Measurements from ENCODE around the gene SHROOM2. TPM values are rescaled to one million over a fixed set of nuclear protein-coding genes. Genes with fewer than 3 reads are reported as not detected.

SHROOM2 gene
- total RNA-seq, 1 experiment from 2014 or later, result 5.3 TPM

DNA sequence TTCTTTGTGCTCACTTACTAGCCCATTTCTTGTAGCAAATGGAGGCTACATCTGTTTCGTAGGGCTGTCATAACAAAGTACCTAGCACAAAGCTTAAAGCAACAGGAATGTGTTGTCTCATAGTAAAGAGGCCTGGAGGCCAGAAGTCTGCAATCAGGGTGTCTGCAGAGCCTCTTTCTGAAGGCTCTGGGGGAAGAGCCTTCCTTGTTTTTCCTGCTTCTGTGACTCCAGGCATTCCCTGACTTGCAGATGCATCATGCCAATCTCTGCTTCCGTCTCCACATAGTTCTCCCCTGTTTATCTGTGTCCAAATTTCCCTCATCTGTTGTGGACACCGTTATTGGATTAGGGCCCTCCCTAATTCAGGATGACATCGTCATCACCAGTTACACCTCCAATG, 67.1 kb downstream of the SHROOM2 start (continued):
- TF ChIP-seq EGR1 (IDR thresholded peaks at IDR 0.05; ENCODE audit: low read depth) (no peak), FOSL1 (IDR thresholded peaks at IDR 0.05; ENCODE audit: low read depth) (no peak), ZNF274 (IDR thresholded peaks at IDR 0.05; ENCODE audit: low read depth, low read length) (no peak), SRF (IDR thresholded peaks at IDR 0.05; ENCODE audit: low read depth) (no peak), SP1 (IDR thresholded peaks at IDR 0.05; ENCODE audit: low read depth) (no peak), EZH2phosphoT487 (IDR thresholded peaks at IDR 0.05; ENCODE audit: borderline replicate concordance) (no peak)
- TF ChIP-seq, protein P1, sequence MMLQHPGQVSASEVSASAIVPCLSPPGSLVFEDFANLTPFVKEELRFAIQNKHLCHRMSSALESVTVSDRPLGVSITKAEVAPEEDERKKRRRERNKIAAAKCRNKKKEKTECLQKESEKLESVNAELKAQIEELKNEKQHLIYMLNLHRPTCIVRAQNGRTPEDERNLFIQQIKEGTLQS (IDR thresholded peaks at IDR 0.05), result no peak
- TF ChIP-seq, protein P2, sequence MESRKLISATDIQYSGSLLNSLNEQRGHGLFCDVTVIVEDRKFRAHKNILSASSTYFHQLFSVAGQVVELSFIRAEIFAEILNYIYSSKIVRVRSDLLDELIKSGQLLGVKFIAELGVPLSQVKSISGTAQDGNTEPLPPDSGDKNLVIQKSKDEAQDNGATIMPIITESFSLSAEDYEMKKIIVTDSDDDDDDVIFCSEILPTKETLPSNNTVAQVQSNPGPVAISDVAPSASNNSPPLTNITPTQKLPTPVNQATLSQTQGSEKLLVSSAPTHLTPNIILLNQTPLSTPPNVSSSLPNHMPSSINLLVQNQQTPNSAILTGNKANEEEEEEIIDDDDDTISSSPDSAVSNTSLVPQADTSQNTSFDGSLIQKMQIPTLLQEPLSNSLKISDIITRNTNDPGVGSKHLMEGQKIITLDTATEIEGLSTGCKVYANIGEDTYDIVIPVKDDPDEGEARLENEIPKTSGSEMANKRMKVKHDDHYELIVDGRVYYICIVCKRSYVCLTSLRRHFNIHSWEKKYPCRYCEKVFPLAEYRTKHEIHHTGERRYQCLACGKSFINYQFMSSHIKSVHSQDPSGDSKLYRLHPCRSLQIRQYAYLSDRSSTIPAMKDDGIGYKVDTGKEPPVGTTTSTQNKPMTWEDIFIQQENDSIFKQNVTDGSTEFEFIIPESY (IDR thresholded peaks at IDR 0.05; ENCODE audit: extremely low read depth, insufficient replicate concordance, low read length), result no peak

DNA sequence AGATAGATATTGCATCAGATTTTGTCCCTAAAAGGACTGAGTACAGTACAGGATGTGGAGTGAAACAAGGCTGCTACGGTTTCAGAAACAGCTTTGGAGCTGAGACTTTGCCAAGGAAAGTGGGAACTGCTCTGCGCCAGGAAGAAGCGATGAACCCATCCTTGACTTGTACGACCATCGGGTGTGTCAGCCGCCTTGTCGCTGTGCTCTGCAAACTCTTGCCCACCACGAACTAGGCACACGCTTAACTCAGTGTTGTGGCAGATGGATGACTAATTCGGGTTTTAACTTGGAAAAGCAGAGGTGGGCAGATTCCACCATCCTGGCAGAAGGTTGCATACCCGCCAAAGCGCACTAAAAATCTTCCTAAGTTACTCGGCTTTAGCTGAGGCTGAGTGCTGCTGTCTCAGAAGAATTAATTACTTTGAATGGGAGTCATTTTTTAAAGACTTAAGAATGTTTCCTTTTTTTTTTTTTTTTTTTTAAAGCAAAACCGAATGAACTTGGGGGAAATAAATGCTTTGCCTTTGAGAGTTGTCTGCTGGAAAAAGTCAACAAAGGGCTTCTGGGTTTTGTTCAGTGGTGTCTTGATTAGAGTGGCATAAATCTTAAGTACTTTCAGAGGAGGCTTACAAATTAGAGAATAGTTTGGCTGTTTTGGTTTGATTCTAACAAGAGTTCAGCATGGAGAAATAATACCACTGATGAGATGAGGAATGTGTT, 69.5 kb downstream of the SHROOM2 start:
- intact Hi-C loops (cut with micrococcal nuclease), result no loop called here
- Histone ChIP-seq H3K79me2 (ENCODE audit: insufficient read depth, low read length) (no peaks in the 10 kb centered on the region), H3K4me2 (ENCODE audit: low read length) (no peak overlapping the region), H3K9ac (ENCODE audit: low read length) (no peak overlapping the region), H2AFZ (ENCODE audit: low read depth, low read length, poor library complexity, severe bottlenecking) (no peak overlapping the region), H3K4me3 (replicated peaks in 1 of 2; ENCODE audit: low read depth in 1 of 2, low read length in 2 of 2) (no peak overlapping the region), H3K27ac (ENCODE audit: low read depth, low read length) (no peak overlapping the region), H4K20me1 (ENCODE audit: insufficient read depth) (no peaks in the 10 kb centered on the region), H3K27me3 (ENCODE audit: insufficient read depth, low read length) (no peaks in the 10 kb centered on the region), H3K9me3 (ENCODE audit: control insufficient read depth in 1 of 2, insufficient read depth in 1 of 2, low read depth in 1 of 2, low read length in 2 of 2) (no peaks in the 10 kb centered on the region), H3K4me1 (ENCODE audit: control insufficient read depth in 1 of 2, insufficient read depth in 2 of 2, low read length in 2 of 2) (no peaks in the 10 kb centered on the region; a peak in 1 of 4 replicates), H3K36me3 (ENCODE audit: control insufficient read depth in 1 of 2, insufficient read depth in 2 of 2, low read length in 2 of 2) (no peaks in the 10 kb centered on the region), H3K9me2 (ENCODE audit: insufficient read depth) (no peaks in the 10 kb centered on the region)
- BruUV-seq (replicated peaks), result no TSS peak
- CTCF ChIA-PET, result no interaction called here
- ATAC-seq (no peak), DNase-seq (ENCODE audit: low read depth, low spot score) (no peak)
- TF ChIP-seq YY1 (IDR thresholded peaks at IDR 0.05; ENCODE audit: extremely low read depth, insufficient replicate concordance, low read depth, low read length) (no peak), ELF1 (IDR thresholded peaks at IDR 0.05; ENCODE audit: borderline replicate concordance, low read depth) (no peak), SRF (IDR thresholded peaks at IDR 0.05; ENCODE audit: low read depth) (no peak), SP1 (IDR thresholded peaks at IDR 0.05; ENCODE audit: low read depth) (no peak), ZNF274 (IDR thresholded peaks at IDR 0.05; ENCODE audit: low read depth, low read length) (no peak), EGR1 (IDR thresholded peaks at IDR 0.05; ENCODE audit: low read depth) (no peak), POLR2A (IDR thresholded peaks at IDR 0.05; ENCODE audit: borderline replicate concordance, extremely low read depth, insufficient read depth, insufficient read length) (no peak), SIN3A (IDR thresholded peaks at IDR 0.05; ENCODE audit: low read depth) (no peak), EZH2 (IDR thresholded peaks at IDR 0.05) (no peak), EZH2phosphoT487 (IDR thresholded peaks at IDR 0.05; ENCODE audit: borderline replicate concordance) (no peak)
- TF ChIP-seq, protein P3, sequence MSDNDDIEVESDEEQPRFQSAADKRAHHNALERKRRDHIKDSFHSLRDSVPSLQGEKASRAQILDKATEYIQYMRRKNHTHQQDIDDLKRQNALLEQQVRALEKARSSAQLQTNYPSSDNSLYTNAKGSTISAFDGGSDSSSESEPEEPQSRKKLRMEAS (IDR thresholded peaks at IDR 0.05), result no peak
- TF ChIP-seq, protein P2 (IDR thresholded peaks at IDR 0.05; ENCODE audit: extremely low read depth, insufficient replicate concordance, low read length), result no peak
- TF ChIP-seq, protein P4, sequence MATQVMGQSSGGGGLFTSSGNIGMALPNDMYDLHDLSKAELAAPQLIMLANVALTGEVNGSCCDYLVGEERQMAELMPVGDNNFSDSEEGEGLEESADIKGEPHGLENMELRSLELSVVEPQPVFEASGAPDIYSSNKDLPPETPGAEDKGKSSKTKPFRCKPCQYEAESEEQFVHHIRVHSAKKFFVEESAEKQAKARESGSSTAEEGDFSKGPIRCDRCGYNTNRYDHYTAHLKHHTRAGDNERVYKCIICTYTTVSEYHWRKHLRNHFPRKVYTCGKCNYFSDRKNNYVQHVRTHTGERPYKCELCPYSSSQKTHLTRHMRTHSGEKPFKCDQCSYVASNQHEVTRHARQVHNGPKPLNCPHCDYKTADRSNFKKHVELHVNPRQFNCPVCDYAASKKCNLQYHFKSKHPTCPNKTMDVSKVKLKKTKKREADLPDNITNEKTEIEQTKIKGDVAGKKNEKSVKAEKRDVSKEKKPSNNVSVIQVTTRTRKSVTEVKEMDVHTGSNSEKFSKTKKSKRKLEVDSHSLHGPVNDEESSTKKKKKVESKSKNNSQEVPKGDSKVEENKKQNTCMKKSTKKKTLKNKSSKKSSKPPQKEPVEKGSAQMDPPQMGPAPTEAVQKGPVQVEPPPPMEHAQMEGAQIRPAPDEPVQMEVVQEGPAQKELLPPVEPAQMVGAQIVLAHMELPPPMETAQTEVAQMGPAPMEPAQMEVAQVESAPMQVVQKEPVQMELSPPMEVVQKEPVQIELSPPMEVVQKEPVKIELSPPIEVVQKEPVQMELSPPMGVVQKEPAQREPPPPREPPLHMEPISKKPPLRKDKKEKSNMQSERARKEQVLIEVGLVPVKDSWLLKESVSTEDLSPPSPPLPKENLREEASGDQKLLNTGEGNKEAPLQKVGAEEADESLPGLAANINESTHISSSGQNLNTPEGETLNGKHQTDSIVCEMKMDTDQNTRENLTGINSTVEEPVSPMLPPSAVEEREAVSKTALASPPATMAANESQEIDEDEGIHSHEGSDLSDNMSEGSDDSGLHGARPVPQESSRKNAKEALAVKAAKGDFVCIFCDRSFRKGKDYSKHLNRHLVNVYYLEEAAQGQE (IDR thresholded peaks at IDR 0.05; ENCODE audit: low read depth), result no peak
- POLR2A ChIA-PET, result no interaction called here
- RAD21 ChIA-PET (ENCODE audit: low non-redundant PET in 1 of 2, low total read pairs in 2 of 2, uncharacterized antibody in 2 of 2, unreplicated experiment in 2 of 2), result interaction anchor here in 1 of 2 experiments (0.9 kb wide), 1 partner anchor 10 kb away, joined by 4 read pairs; no protein-coding TSS in a partner anchor

Measured in HCT116 (cell line).